GM18499 (cell line): ENCODE measurements around the gene UCK1.

Experiments used
- ATAC-seq: cut with Tn5 transposase; IDR thresholded peaks from one replicate; pipeline ENCODE4 v1.9.1; 2021; ENCODE audit warnings: moderate number of reproducible peaks; ENCODE audit not compliant: insufficient read depth, unreplicated experiment

Gene UCK1

DNA sequence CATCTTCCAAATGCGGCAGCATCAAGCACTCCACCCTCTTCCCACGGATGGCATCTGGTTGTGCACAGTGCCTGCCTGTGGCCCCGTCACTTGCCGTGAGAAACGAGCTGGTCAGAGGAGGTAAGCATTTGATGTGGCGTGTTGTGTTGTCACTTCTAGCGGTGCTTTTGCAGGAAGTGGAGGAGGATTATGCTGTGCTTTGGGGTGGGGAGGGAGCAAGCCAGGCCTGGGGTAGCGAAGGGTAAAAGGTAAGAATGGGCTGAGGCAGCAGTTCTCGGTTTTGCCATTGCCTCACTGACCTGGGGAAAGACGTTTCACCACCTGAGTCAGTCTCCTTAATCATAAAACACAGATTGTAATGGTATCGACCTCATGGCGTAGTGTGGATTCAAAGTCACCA lies 30.7 kb downstream of the UCK1 start:
- no peak for ATAC-seq

DNA sequence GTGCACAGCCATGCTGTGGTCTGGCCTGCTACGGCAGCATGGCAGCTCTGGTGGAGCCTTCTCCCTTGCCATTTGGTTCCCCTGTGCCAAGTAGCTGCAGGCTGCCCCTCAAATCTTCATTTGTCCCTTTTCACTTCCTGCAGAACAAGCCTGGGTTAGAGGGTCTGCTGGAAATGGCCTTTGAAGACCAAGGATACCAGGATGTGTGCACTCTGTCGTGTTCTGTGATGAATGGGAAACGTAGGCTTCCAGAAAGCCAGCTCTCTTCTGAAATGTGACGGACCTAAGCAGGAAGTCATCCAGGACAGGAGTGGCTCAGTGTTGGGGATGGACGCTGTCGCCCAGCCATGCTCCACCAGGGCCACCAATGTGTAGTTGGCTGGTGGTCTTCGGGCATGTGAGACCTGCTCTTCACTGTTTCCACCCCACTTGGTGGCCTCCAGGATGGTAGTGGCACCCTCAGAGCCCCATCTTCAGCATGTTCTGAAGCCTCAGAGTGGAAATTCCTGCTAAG lies 31.8 kb downstream of the UCK1 start:
- ATAC-seq = no peak

DNA sequence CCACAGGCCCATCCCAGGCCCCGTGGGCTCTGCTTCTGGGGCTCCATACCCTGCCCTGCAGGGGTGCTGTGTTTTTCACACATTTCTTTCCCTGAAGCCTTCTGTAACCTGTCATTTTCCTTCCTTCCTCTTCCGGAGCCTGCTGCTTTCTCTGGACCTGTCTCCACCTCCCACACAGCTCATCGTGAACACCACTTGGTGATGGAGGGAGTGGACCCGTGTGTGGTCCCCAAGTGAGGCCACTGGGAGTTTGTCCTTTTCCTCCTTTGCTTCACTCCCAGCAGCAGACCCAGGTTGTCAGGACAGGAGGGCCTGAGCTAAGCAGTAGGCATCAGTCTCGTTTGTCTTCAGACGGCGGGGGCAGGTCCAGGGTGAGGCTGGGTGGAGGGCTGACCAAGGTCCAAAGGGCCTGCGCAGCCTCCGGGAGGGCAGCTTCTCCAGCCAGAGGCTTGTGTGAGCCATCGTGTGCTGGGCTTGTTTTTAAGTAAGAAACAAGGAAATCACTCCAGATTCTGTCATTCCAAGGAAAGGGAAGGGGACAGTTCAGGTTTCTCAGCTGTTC lies 34.1 kb downstream of the UCK1 start:
- no peak for ATAC-seq

DNA sequence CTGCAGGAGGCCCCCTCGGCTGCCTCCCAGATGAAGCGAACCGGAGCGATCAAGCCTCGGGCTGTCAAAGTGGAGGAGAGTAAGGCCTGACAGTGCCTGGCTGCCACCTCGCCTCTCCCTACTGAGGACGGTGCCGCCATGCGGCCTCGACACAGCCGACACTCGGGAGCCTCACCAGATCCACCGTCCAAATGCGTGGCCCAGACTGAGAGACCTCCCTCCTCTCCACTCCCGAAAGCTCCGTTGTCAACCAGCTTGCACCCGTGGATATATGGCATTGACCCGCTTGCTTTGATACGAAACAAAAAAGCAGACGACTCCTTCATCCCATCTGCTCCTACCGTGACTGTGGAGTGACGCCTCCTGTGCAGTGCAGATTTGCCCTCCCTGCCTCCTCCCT lies 35.3 kb downstream of the UCK1 start:
- ATAC-seq = no peak

DNA sequence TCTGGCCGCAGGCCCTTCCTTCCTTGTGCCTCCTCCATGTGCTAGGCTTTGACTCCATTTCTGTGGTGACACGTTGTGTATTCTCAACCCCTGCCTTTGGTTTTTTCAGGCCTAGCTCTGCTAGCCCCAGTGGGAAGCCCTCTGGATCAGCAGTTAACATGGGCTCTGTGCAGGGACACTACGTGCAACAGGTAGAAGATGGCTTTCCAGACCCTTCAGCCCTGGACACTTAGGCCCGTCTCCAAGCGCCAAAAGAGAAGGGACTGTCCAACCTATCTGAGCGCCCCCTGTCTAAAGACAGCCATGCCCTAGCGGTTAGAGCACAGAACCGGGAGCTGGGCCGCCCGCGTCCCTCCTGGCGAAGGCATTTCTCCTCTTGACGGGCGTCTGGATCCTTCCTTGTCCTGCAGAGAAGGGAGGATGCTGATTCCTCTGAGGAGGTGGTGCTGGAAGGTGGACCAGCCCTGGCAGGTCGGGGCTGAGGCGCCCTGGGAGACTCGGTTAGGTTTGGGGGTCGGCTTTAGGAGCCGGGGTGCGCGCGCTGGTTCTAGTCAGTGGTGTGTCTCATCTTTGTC lies 36.7 kb downstream of the UCK1 start:
- ATAC-seq = no peak

DNA sequence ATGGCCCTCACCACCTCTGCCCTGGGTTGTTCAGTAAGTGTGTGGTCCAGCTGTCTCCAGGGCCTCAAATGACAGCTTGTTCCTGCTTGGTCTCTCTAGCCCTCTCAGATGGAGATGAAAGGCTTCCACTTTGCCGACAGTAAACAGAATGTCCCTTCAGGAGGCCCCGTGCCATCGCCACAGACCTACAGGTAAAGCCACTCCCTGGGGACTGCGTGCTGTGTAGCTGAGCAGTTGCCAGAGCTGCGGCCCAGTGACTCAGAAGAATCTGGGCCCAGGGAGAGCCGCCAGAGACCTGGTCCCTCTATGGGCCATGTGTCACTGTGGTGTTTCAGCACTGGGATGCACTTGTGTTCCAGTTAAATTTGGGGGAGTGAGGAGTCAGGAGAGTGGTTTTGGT lies 39.0 kb downstream of the UCK1 start:
- ATAC-seq = no peak

DNA sequence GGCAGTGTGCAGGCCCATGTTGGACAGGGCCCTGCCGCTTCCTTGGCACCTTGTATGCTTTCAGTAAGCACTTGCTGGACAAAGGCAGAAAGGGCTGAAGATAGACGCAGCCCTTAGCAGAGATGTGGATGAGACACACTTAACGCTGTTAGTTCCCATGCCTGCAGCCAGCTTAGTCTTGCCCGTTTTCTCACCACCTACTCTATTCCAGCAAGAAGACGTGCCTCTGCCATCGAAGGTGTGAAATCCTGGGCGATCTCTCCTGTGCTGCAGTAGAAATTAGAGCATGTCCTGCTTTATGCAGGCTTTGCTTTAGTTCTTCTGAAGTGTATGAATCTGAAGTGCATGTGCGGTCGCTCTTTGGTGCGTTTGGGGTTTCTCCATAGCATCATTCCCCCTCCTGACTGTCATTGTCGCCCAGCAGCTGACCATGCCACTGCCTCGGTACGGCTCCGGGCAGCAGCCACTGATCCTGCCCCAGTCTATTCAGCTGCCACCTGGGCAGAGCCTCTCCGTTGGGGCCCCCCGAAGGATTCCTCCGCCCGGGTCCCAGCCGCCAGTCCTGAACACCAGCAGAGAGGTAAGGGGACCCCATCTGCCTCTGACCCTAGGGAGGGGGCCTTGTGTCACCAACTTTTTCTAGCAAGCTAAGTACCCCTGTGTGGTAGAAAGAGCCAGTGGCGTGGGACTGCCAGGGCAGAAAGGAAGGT lies 39.9 kb downstream of the UCK1 start:
- no peak for ATAC-seq

DNA sequence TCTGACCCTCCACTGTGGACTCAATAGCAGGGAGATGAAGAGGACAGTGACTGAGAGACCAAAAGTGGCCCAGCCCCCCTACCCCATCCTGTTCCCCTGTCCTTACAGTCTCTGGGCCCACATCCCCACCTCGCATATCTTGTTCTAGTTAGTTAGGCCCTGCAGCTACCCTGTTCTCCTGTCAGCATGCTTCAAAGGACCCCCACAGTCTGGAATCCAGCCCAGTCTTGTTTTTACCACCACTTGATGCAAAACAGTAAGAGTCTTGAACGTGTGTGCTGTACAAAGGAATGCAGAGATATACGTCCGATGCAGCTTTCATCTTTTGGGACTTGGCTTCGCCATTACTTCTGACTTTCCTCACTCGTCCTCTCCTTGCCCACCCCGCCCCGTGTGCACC lies 40.5 kb downstream of the UCK1 start:
- ATAC-seq = no peak

DNA sequence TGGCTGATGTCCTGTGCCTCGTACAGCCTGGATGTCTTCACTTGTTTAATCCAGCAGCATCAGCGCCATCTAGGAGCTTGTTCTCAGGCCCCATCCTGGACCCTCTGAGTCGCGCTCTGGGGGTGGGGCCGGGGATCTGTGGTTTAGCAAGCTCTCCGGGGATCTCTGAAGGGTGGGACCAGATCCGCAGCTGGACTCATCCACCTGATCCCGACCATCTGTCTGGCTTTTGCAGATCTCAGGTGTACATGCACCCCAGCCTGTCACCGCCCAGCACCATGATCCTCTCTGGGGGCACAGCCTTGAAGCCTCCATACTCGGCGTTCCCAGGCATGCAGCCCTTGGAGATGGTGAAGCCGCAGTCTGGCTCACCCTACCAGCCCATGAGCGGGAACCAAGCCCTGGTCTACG lies 43.4 kb downstream of the UCK1 start:
- ATAC-seq = no peak

DNA sequence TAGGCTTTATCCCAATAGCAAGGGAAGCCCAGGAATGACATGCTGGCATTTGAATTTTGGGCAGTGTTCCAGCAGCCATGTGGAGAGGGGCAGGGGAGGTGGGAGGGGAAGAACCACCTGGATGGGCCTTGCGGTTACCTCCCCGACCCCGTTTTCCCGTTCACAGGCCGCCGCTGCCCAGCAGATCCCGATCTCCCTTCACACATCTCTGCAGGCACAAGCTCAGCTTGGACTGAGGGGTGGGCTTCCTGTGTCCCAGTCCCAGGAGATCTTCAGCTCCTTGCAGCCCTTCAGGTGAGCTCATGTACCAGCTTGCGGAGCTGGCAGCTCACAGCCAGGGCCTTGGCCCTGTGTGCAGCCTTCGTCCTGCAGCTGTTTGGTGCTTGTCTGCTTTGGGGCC lies 44.1 kb downstream of the UCK1 start:
- no peak for ATAC-seq

DNA sequence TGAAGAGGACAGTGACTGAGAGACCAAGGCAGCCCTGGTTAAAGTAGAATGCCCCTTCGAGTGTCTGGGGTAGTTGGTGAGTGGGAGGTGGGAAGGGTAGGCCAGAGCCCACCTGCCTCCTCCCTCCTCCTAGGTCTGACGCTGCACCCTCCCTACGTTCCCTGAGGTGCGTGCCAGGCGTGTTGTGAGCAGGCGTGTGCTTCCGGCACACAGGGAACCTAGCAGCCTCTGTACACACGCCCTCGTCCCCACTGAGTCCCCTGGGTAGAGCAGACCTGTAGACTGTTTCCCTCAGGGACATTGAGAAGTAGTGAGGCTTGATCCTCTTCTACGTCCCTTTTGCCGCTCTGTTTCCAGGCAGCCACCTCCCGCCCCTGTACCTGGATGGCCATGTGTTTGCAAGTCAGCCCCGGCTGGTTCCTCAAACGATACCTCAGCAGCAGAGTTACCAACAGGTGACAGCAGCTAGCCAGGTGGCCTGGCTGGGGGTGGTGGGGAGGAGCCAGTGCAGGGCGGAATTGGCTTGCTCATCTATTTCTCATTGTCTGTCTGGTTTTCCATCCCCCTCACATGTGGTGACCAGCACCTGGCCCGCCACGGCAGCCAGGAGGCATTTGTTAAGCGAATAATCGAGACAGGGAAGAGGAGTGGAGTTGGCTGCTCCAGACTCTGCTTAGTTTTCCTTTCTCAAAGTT lies 45.2 kb downstream of the UCK1 start:
- ATAC-seq = no peak

DNA sequence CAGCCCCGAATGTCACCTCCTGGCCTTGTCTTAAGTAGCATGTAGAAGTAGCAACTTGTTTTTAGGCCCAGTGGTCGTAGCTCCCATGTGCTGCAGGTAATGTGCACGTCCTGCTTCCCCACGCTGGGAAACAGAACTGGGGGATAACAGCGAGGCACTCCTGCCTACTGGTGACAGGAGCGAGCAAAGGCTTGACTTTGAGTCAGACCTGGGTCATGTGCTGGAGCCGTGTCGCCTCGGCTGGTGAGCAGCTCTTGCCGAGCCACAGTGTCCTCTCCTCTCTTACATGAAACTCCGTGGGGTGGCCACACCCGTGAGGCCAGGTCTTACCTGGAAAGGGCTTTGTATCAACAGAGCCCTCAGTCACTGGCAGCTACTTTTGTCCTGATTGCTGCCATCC lies 45.9 kb downstream of the UCK1 start:
- ATAC-seq = no peak

DNA sequence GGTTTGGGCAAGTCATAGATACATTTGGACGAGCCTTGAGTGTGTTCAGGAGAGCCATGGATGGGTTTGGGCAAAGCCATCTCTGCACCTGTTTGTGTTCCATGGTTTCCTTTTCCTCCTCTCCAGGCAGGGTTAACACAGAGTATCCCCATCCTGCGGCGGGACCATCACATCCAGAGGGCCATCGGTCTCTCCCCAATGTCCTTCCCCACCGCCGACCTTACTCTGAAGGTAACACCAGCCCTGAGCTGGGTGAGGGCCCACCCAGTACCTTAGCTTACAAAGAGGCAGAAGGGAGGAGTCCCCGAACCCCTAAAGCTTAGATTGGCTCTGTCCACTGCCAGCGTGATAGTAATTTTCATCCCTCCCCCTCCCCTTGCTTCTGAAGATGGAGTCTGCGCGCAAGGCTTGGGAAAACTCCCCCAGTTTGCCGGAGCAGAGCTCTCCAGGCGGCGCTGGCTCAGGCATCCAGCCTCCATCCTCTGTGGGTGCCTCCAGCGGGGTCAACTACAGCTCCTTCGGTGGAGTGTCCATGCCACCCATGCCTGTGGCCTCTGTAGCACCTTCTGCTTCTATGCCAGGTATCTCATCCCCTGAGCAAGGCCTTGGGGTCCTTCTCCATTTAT lies 46.4 kb downstream of the UCK1 start:
- no peak for ATAC-seq

DNA sequence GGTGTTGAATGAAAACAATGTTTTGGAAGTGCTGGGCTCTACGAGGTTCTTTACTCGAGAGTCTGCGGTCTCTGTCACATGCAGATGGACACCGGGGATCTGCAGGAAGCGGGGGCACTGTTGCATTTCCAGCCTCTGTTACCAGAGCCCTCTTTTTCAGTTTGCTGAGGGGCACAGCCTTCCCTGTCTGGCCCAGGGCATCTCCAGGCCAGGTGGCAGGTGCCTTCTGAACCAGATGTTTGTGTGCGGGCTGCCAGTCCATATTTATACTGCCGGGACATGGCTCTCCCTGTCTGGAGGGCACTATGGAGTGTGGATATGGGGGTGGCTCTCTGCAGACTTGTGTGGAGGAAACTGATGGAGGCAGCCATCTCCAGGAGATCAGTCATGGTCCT lies 47.0 kb downstream of the UCK1 start:
- ATAC-seq = no peak

DNA sequence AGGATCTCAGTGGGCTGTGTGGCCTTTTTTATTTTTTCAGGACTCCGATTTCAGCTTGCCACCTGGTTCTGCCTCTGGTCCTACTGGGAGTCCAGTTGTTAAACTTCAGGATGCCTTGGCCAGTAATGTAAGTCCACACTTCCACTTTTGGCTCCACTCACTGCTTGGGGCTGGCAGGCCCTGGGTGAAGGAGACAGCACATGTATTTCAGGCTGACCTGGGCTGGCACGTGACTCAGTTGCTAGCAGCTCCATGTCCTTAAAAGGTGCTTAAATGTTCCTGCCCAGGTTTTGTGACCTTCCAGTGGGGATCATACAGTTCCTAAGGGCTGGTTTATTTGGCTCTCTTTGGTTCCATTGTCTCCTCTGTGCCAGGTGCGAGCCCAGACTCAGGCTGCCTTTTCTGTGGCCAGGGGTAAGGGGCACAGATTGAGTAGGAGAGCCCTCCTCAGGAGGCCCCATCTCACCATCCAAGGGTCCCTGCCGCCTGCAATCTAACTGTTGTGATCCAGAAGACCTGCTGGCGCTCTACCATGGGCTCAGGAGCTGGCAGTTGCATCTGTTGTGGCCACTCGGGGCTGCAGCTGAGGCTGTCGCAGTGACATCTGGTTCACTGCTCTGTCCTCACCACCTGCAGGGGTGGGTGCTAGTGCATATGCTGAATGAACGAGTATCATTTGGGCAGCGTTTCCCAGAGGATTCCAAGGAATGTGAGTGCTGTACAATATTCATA lies 47.6 kb downstream of the UCK1 start:
- no peak for ATAC-seq

DNA sequence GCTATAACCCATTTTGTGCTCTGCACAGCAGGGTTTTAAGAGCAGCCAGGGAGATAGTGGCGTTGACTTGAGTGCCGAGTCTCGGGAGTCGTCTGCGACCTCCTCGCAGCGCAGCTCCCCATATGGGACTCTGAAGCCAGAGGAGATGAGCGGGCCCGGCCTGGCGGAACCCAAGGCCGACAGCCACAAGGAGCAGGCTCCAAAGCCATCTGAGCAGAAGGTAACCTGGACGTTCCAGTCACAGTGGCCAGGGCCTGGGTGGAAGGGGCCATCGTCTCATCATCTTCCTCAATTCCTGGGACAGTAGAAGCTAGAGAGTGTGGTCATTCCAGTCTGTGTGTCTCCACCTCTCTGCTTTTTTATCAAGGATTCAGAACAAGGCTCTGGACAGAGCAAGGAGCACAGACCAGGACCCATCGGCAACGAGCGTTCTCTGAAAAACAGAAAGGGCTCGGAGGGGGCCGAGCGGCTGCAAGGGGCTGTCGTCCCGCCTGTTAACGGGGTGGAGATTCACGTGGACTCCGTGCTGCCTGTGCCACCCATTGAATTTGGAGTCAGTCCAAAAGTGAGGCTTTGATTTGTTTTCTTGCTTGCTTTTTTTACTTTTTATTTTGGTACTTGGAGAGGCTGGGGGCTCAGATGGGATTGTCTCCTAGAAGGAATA lies 48.6 kb downstream of the UCK1 start:
- ATAC-seq = no peak

DNA sequence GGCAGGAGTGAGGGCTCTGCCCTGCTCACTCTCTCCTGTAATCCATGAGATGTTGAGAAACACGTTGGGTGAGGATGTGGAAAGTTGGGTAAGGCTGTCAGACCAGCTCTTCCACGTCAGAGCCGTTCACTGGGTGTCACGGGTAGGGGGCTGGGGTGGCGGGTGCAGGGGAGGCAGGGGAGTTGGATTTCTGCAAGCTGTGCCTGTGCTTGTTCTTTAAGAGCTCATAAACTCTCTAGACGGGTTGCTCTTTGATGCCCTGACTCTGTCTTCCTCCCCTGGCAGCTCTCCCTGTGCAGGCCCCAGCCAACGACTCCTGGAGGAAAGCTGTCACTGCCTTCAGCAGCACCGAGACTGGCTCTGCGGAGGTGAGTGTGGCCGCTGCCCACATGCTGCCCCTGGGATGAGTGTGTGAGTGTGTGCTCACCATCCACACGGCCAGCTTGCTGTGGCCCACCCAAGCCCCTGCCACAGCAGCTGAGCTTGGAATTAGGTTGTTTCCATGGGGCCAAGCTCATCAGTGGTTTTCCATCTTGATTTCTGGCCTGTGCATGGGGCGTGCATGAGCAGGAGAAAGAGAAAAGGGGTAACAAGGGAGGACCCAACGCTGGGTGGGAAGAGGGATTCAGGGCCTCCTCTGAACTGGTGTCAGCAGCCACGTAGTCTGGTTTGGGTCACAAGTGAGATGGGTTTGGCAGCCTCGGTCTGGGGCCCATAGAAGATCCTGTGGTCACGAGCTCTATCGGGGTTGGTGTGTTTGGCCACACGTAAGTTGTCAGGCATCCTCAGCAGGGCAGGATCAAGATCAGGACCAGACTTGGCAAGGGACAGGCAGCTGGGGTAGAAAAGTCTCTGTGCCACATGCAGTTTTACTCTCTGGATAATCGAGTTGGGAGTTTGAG lies 49.4 kb downstream of the UCK1 start:
- ATAC-seq = no peak

DNA sequence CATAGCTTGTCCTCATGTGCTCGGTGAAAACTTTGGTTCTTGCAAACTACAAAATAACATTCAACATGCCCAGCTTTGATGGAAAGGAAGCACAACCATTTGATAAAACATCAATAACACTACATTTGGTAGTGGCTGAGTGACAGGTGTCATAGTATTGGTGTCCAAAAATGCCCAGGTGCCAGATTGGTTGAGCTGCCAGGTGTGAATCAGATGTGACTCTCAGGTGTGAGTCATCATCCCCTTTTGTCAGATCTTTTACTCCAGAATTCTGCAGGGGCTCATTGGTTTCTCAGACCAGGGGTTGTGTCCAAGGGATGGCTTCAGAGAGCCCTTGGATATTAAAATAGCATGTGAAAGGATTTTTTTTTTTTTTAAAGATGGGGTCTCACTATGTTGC lies 50.8 kb downstream of the UCK1 start:
- ATAC-seq = no peak

DNA sequence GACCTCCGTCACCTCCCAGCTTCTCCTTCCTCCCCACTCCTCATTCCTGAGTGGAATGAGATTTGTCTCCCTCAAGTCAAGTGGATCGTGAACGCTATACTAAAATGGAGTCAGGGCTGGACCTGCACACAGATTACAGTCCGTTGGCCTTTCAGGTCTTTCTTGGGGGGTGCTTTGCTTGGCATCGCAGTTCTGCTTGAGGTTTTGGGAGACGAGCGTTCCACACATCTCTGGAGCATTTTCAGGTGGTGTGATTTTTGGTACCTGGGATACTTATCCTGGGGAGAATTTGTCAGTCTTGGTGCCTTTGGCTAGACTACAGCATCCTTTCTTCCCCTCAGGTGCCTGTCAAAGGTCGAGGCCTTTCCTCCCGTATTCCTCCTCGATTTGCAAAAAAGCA lies 52.2 kb downstream of the UCK1 start:
- no peak for ATAC-seq
